Neural cell (in vitro differentiated cells): ENCODE measurements around the gene ASPDH. TPM values are rescaled to one million over a fixed set of nuclear protein-coding genes. Genes with fewer than 3 reads are reported as not detected.

ENCODE experiments used
- H2AFZ ChIP-seq: fragments of 200-600, 300-800 bp; sonication (generic), shearing (Covaris generic); 2 replicates; pipeline ENCODE4 v1.6.0; 2014; ENCODE audit warnings: low read depth, mild to moderate bottlenecking, antibody characterized with exemption, low read length, moderate library complexity
- H3F3A ChIP-seq: fragments of 200-600 bp; shearing (Covaris generic); 2 replicates; pipeline ENCODE4 v1.6.1; 2016; ENCODE audit warnings: mild to moderate bottlenecking, moderate library complexity, mixed read lengths, antibody characterized with exemption, low read length; ENCODE audit not compliant: insufficient read depth, poor library complexity, severe bottlenecking
- H3K27ac ChIP-seq: fragments of 200-600, 300-800 bp; sonication (generic), shearing (Covaris generic); 2 replicates; pipeline ENCODE4 v1.5.1; 2014; ENCODE audit warnings: mild to moderate bottlenecking, low read length, moderate library complexity
- H3K27me3 ChIP-seq: fragments of 300-800, 200-600 bp; sonication (generic), shearing (Covaris generic); 2 replicates; pipeline ENCODE4 v1.6.0; 2014; ENCODE audit warnings: mild to moderate bottlenecking, low read depth, low read length, moderate library complexity; ENCODE audit not compliant: insufficient read depth
- H3K36me3 ChIP-seq: fragments of 300-800, 200-600 bp; sonication (generic), shearing (Covaris generic); 2 replicates; pipeline ENCODE4 v1.5.1; 2014; ENCODE audit warnings: mild to moderate bottlenecking, antibody characterized with exemption, low read length, moderate library complexity; ENCODE audit not compliant: insufficient read depth
- H3K4me2 ChIP-seq: fragments of 300-800, 200-600 bp; sonication (generic), shearing (Covaris generic); 2 replicates; pipeline ENCODE4 v1.6.0; 2014; ENCODE audit warnings: mild to moderate bottlenecking, low read length
- H3K4me3 ChIP-seq: fragments of 300-800, 200-600 bp; sonication (generic), shearing (Covaris generic); 2 replicates; pipeline ENCODE4 v1.5.1; 2014; ENCODE audit warnings: mild to moderate bottlenecking, low read length, moderate library complexity
- H3K79me2 ChIP-seq: fragments of 200-600 bp; shearing (Covaris generic); replicated peaks from 2 replicates; pipeline ENCODE4 v1.6.0; 2014; ENCODE audit warnings: mild to moderate bottlenecking, low read length, moderate library complexity; ENCODE audit not compliant: insufficient read depth
- H3K9ac ChIP-seq: fragments of 300-800, 200-600 bp; sonication (generic), shearing (Covaris generic); 2 replicates; pipeline ENCODE4 v1.6.1; 2016; ENCODE audit warnings: mild to moderate bottlenecking, low read length, mixed read lengths
- H3K9me2 ChIP-seq: fragments of 200-600 bp; shearing (Covaris generic); 2 replicates; pipeline ENCODE4 v1.6.1; 2016; ENCODE audit warnings: mild to moderate bottlenecking, low read length, mixed read lengths; ENCODE audit not compliant: insufficient read depth
- H3K9me3 ChIP-seq: fragments of 200-600, 300-800 bp; sonication (generic), shearing (Covaris generic); 2 replicates; pipeline ENCODE4 v1.6.1; 2016; ENCODE audit warnings: mild to moderate bottlenecking, mixed run types, low read length, moderate library complexity, mixed read lengths
- H4K20me1 ChIP-seq: fragments of 200-600 bp; shearing (Covaris generic); 2 replicates; pipeline ENCODE4 v1.6.1; 2016; ENCODE audit warnings: mild to moderate bottlenecking, mixed run types; ENCODE audit not compliant: insufficient read depth
- CTCF ChIP-seq: fragments of 450-650 bp; IDR thresholded peaks from 2 replicates; pipeline ENCODE4 v1.5.1; 2014; ENCODE audit warnings: antibody characterized with exemption, mild to moderate bottlenecking, moderate library complexity; ENCODE audit not compliant: poor library complexity, severe bottlenecking
- EP300 ChIP-seq: fragments of 450-650 bp; conservative IDR thresholded peaks from 2 replicates; pipeline ENCODE4 v1.6.1; 2014; ENCODE audit warnings: antibody characterized with exemption, mild to moderate bottlenecking, moderate library complexity; ENCODE audit not compliant: poor library complexity, severe bottlenecking
- EZH2 ChIP-seq: fragments of 200-600, 300-800 bp; shearing (Covaris generic), sonication (generic); IDR thresholded peaks from 2 replicates; pipeline ENCODE4 v1.6.1; 2014; ENCODE audit warnings: antibody characterized with exemption, low read length, borderline replicate concordance, mild to moderate bottlenecking; ENCODE audit not compliant: insufficient read depth, poor library complexity, severe bottlenecking
- MXI1 ChIP-seq: fragments of 450-650 bp; conservative IDR thresholded peaks from 2 replicates; pipeline ENCODE4 v1.6.1; 2014; ENCODE audit warnings: antibody characterized with exemption, mild to moderate bottlenecking; ENCODE audit not compliant: poor library complexity, severe bottlenecking
- POLR2AphosphoS5 ChIP-seq: IDR thresholded peaks from 2 replicates; pipeline ENCODE4 v1.6.1; 2012
- RAD21 ChIP-seq: fragments of 450-650 bp; conservative IDR thresholded peaks from 2 replicates; pipeline ENCODE4 v1.6.1; 2014; ENCODE audit warnings: antibody characterized with exemption, mild to moderate bottlenecking, moderate library complexity
- REST ChIP-seq: IDR thresholded peaks from 2 replicates; pipeline ENCODE4 v1.6.1; 2012; ENCODE audit warnings: borderline replicate concordance
- SMC3 ChIP-seq: fragments of 450-650 bp; conservative IDR thresholded peaks from 2 replicates; pipeline ENCODE4 v1.6.1; 2014; ENCODE audit warnings: antibody characterized with exemption, mild to moderate bottlenecking, moderate library complexity; ENCODE audit not compliant: poor library complexity
- TAF1 ChIP-seq: IDR thresholded peaks from 2 replicates; pipeline ENCODE4 v1.6.1; 2012; ENCODE audit warnings: low read depth
- polyA plus RNA-seq: library from polyadenylated mRNA; depleted of rRNA; stranded (reverse); fragments of >200 nt; gene quantifications from 2 replicates; pipeline ENCODE4 v1.2.3, GENCODE V29; 2014

ASPDH gene
- polyA plus RNA-seq, 1 donor from 2014 or later = not detected

GRCh38 chr19:50551715-50552187 is 38.0 kb upstream of the ASPDH start:
- TF ChIP-seq POLR2AphosphoS5 (peak; percentile 68), EP300 (no peak), SMC3 (peak; percentile 42), RAD21 (peak; percentile 31)
- peaks cover 72% of the 10 kb centered on the region for H3K79me2 ChIP-seq
- peak overlapping the region; percentile 96 for H3K9ac ChIP-seq
- peaks cover 22% of the 10 kb centered on the region for H4K20me1 ChIP-seq
- no peaks in the 10 kb centered on the region for H3K27me3 ChIP-seq
- peak overlapping the region; percentile 93 for H3K27ac ChIP-seq
- no peaks in the 10 kb centered on the region for H3F3A ChIP-seq
- H2AFZ ChIP-seq = peak overlapping the region; percentile 27
- peak overlapping the region; percentile 84 for H3K4me3 ChIP-seq
- H3K4me2 ChIP-seq = peak overlapping the region; percentile 90
- H3K9me2 ChIP-seq = no peaks in the 10 kb centered on the region
- H3K36me3 ChIP-seq = no peaks in the 10 kb centered on the region
- no peaks in the 10 kb centered on the region for H3K9me3 ChIP-seq

DNA sequence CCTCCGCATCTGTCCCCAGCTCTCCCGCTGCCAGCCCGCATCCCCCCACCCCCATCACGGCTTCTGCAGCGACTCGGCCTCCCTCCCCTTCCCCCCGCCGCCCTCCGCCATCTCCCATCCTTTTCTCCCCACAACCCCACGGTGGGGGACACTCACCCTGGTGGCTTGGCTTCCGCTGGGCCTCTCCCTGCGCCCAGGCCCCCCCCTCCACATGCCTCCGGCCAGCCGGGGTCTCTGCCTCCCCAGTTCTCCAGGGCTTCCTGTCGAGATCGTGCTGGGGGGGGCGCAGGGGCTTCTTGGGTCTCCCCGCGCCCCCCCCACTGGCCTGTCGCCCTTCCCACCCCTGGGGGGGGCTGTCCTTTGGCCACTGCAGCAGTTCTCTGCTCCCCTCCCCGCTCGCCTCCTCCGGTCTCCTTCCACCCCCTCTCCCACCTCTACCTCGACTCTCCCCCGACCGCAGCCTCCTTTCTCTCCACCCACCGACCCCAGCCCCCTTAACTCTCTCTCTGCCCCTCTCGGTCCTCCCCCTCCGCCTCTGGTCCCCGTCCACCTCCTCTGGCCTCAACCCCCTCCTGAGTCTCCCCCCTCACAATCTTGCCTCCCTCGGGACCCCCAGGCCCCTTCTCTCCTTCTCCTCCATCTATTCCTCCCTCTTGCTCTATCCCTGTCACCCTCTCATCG is 37.5 kb upstream of the ASPDH start:
- H3K36me3 ChIP-seq = no peaks in the 10 kb centered on the region
- peak overlapping the region; percentile 90 for H3K4me2 ChIP-seq
- H3K27ac ChIP-seq = peak overlapping the region; percentile 93
- no peaks in the 10 kb centered on the region for H3F3A ChIP-seq
- H2AFZ ChIP-seq = peak overlapping the region; percentile 27
- peak overlapping the region; percentile 84 for H3K4me3 ChIP-seq
- peaks cover 18% of the 10 kb centered on the region for H4K20me1 ChIP-seq
- H3K79me2 ChIP-seq = peaks cover 76% of the 10 kb centered on the region
- H3K9me3 ChIP-seq = no peaks in the 10 kb centered on the region
- no peaks in the 10 kb centered on the region for H3K27me3 ChIP-seq
- no peaks in the 10 kb centered on the region for H3K9me2 ChIP-seq
- TF ChIP-seq MXI1 = no peak
- no peak for TF ChIP-seq POLR2AphosphoS5
- no peak for TF ChIP-seq TAF1
- TF ChIP-seq RAD21 = no peak
- no peak for TF ChIP-seq REST
- no peak for TF ChIP-seq CTCF
- no peak for TF ChIP-seq SMC3
- no peak for TF ChIP-seq EP300
- TF ChIP-seq EZH2 = no peak
- peak overlapping the region; percentile 96 for H3K9ac ChIP-seq
